Liver (tissue), 9 donors: ENCODE results near the gene PRR16. TPM values are rescaled to one million over a fixed set of nuclear protein-coding genes. Genes with fewer than 3 reads are reported as not detected.

Source experiments
- DNase-seq: peaks from one replicate; pipeline ENCODE4 v3.0.0-alpha.2; 2017; ENCODE audit warnings: low spot score
- H3K27ac ChIP-seq, 2 donors: one replicate each; pipeline ENCODE4 v1.7.0; 2013; ENCODE audit warnings: inconsistent platforms in 2 of 2, low read length in 2 of 2, control low read depth in 1 of 2, low read depth in 1 of 2, mild to moderate bottlenecking in 1 of 2
- H3K27me3 ChIP-seq, 4 donors: one replicate each; pipeline versions ENCODE4 v1.6.1 to v1.7.0; 2013; ENCODE audit warnings: low read length in 3 of 4, inconsistent platforms in 1 of 4, mild to moderate bottlenecking in 1 of 4, moderate library complexity in 1 of 4; ENCODE audit not compliant: control insufficient read depth in 4 of 4, insufficient read depth in 4 of 4
- H3K36me3 ChIP-seq, 4 donors: one replicate each; pipeline versions ENCODE4 v1.6.1 to v1.7.0; 2013; ENCODE audit warnings: low read length in 3 of 4, mild to moderate bottlenecking in 3 of 4, low read depth in 1 of 4, moderate library complexity in 1 of 4; ENCODE audit not compliant: control insufficient read depth in 4 of 4, insufficient read depth in 3 of 4
- H3K4me1 ChIP-seq, 4 donors: one replicate each; pipeline versions ENCODE4 v1.6.1 to v1.7.0; 2013; ENCODE audit warnings: low read length in 3 of 4, mild to moderate bottlenecking in 3 of 4, moderate library complexity in 1 of 4; ENCODE audit not compliant: control insufficient read depth in 4 of 4, insufficient read depth in 4 of 4
- H3K4me3 ChIP-seq, 3 donors: one replicate each; pipeline versions ENCODE4 v1.6.1 to v1.7.0; 2013; ENCODE audit warnings: low read length in 3 of 3, control low read depth in 1 of 3, low read depth in 1 of 3, mild to moderate bottlenecking in 1 of 3
- H3K9ac ChIP-seq, 2 donors: one replicate each; pipeline ENCODE4 v1.7.0; 2013; ENCODE audit warnings: low read length in 2 of 2, mild to moderate bottlenecking in 2 of 2, moderate library complexity in 2 of 2, control low read depth in 1 of 2, low read depth in 1 of 2
- H3K9me3 ChIP-seq, 4 donors: one replicate each; pipeline versions ENCODE4 v1.6.1 to v1.7.0; 2013; ENCODE audit warnings: low read length in 3 of 4; ENCODE audit not compliant: control insufficient read depth in 4 of 4
- ATF3 ChIP-seq: IDR thresholded peaks from 2 replicates; pipeline ENCODE4 v1.6.1; 2016; ENCODE audit warnings: antibody characterized with exemption
- CTCF ChIP-seq: fragments of 150-350 bp; IDR thresholded peaks from 2 replicates; pipeline ENCODE4 v1.5.1; 2017; ENCODE audit warnings: improper control_type of control experiment, low read depth, low read length; ENCODE audit not compliant: missing input control
- EGR1 ChIP-seq, 2 donors: IDR thresholded peaks; 2 replicates each; pipeline ENCODE4 v1.6.1; 2016 to 2018; ENCODE audit warnings: antibody characterized with exemption in 2 of 2, low read depth in 2 of 2
- FOXA1 ChIP-seq: IDR thresholded peaks from 2 replicates; pipeline ENCODE4 v1.6.1; 2016; ENCODE audit warnings: antibody characterized with exemption
- FOXA2 ChIP-seq: IDR thresholded peaks from 2 replicates; pipeline ENCODE4 v1.6.1; 2016; ENCODE audit warnings: antibody characterized with exemption
- GABPA ChIP-seq, 2 donors: IDR thresholded peaks in 1 of 2; conservative IDR thresholded peaks in 1 of 2; 2 replicates each; pipeline ENCODE4 v1.6.1; 2016; ENCODE audit warnings: antibody characterized with exemption in 2 of 2, mild to moderate bottlenecking in 1 of 2, moderate library complexity in 1 of 2
- HNF4A ChIP-seq, 2 donors: conservative IDR thresholded peaks; 2 replicates each; pipeline ENCODE4 v1.6.1; 2016; ENCODE audit warnings: antibody characterized with exemption in 2 of 2, mild to moderate bottlenecking in 2 of 2
- HNF4G ChIP-seq: IDR thresholded peaks from 2 replicates; pipeline ENCODE4 v1.6.1; 2016; ENCODE audit warnings: antibody characterized with exemption
- JUND ChIP-seq, 2 donors: IDR thresholded peaks; 2 replicates each; pipeline ENCODE4 v1.6.1; 2016; ENCODE audit warnings: antibody characterized with exemption in 2 of 2
- MAX ChIP-seq: IDR thresholded peaks from 2 replicates; pipeline ENCODE4 v1.6.1; 2016; ENCODE audit warnings: antibody characterized with exemption
- NR2F2 ChIP-seq: IDR thresholded peaks from 2 replicates; pipeline ENCODE4 v1.6.1; 2016; ENCODE audit warnings: antibody characterized with exemption
- RAD21 ChIP-seq, 2 donors: IDR thresholded peaks; 2 replicates each; pipeline ENCODE4 v1.6.1; 2016; ENCODE audit warnings: antibody characterized with exemption in 2 of 2, mild to moderate bottlenecking in 2 of 2
- REST ChIP-seq: IDR thresholded peaks from 2 replicates; pipeline ENCODE4 v1.6.1; 2016; ENCODE audit warnings: antibody characterized with exemption, mild to moderate bottlenecking
- RXRA ChIP-seq, 2 donors: IDR thresholded peaks; 2 replicates each; pipeline ENCODE4 v1.6.1; 2017 to 2018; ENCODE audit warnings: antibody characterized with exemption in 2 of 2, mild to moderate bottlenecking in 1 of 2
- SP1 ChIP-seq: IDR thresholded peaks from 2 replicates; pipeline ENCODE4 v1.6.1; 2018; ENCODE audit warnings: antibody characterized with exemption, mild to moderate bottlenecking
- TAF1 ChIP-seq: conservative IDR thresholded peaks from 2 replicates; pipeline ENCODE4 v1.6.1; 2016; ENCODE audit warnings: antibody characterized with exemption, mild to moderate bottlenecking
- YY1 ChIP-seq: IDR thresholded peaks from 2 replicates; pipeline ENCODE4 v1.6.1; 2016; ENCODE audit warnings: antibody characterized with exemption, mild to moderate bottlenecking
- ZBTB33 ChIP-seq: IDR thresholded peaks from 2 replicates; pipeline ENCODE4 v1.6.1; 2016; ENCODE audit warnings: antibody characterized with exemption
- WGBS: extraction: QIAGEN DNeasy Blood & Tissue Kit; methylation state at CpG from one replicate; pipeline ENCODE4 v1.1.7; 2013; 5-methylcytosine and 5-hydroxymethylcytosine counted together
- polyA plus RNA-seq, 2 donors: library from polyadenylated mRNA; stranded (reverse) in 1 of 2; unstranded in 1 of 2; fragments of 200-250 nt in 1 of 2; fragments of >200 nt in 1 of 2; fragmentation: Nextera tagmentation in 1 of 2; extraction: Ambion mirVana in 1 of 2; gene quantifications; one replicate each; pipeline versions ENCODE4 v1.2.1 to v1.2.3, GENCODE V29; 2013 to 2015
- total RNA-seq, 2 donors: library from RNA; depleted of rRNA; stranded (reverse); fragments of >200 nt; gene quantifications; one replicate each; pipeline ENCODE4 v1.2.3, GENCODE V29; 2014
- donor health status: healthy.
- donor health status: healthy.
- donor health status: healthy.
- donor health status: healthy.
- donor health status: healthy.

PRR16 gene
- total and polyA plus RNA-seq, 4 donors, result 0.14 to 0.42 (median 0.21) TPM

- WGBS, result 56% methylated on average over 1 of the region's 1 CpG
- H3K27ac ChIP-seq, result no peak overlapping the region
- TF ChIP-seq NR2F2, result no peak
- no peak for TF ChIP-seq GABPA (IDR thresholded peaks at IDR 0.05 in 1 of 2, conservative IDR thresholded peaks at IDR 0.05 in 1 of 2)
- TF ChIP-seq REST, result no peak
- no peak for TF ChIP-seq HNF4A (conservative IDR thresholded peaks at IDR 0.05)
- TF ChIP-seq RXRA (IDR thresholded peaks at IDR 0.05), result no peak
- TF ChIP-seq CTCF, result no peak
- no peak for TF ChIP-seq EGR1 (IDR thresholded peaks at IDR 0.05; ENCODE audit: low read depth in 2 of 2)
- no peak for TF ChIP-seq JUND (IDR thresholded peaks at IDR 0.05)
- TF ChIP-seq TAF1, result no peak
- TF ChIP-seq RAD21 (IDR thresholded peaks at IDR 0.05), result no peak
- no peak for TF ChIP-seq ATF3
- TF ChIP-seq FOXA1, result no peak
- no peak for TF ChIP-seq ZBTB33
- no peak for TF ChIP-seq SP1
- TF ChIP-seq YY1, result no peak
- no peak for TF ChIP-seq FOXA2
- TF ChIP-seq HNF4G, result no peak
- TF ChIP-seq MAX, result no peak
- H3K4me3 ChIP-seq, result no peak overlapping the region
- peaks cover 0 to 5% (median 0%) of the 10 kb centered on the region in 4 donors for H3K27me3 ChIP-seq
- H3K9me3 ChIP-seq, result no peaks in the 10 kb centered on the region
- H3K9ac ChIP-seq, result no peak overlapping the region
- no peaks in the 10 kb centered on the region for H3K36me3 ChIP-seq
- H3K4me1 ChIP-seq, result no peaks in the 10 kb centered on the region
- DNase-seq, result no peak
These were observed 71.8 kb downstream of the PRR16 start for GRCh38 chr5:120535900-120536299.
